ENCODE data around the gene PLEKHA8. TPM values are rescaled to one million over a fixed set of nuclear protein-coding genes. Genes with fewer than 3 reads are reported as not detected.

Gene PLEKHA8
- total RNA-seq, 2 experiments from 2014 or later = 11.0 to 31.7 TPM

DNA sequence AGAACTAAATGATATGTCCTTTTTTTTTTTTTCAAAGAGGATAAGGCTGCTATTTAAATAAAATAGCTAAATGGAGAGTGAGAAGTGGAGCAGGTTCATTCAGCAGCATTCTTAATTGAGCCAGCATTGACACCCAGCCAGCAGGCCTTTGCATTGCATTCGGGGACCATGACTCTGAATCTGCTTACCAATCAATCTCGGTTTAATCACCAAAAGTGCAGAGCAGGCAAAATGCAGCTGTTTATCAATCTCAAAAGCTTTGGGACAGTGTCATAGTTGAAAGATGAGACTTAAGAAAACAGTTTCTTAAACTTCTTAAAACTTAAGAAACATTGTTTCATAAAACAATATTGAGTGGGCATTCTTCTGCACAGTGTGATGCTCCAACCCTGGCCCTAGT, 51.7 kb downstream of the PLEKHA8 start:
- Histone ChIP-seq H3K9me3 (ENCODE audit: low read length) (no peaks in the 10 kb centered on the region), H3K27ac (ENCODE audit: low read depth, low read length, poor library complexity, severe bottlenecking) (no peak overlapping the region), H3K4me2 (ENCODE audit: low read length) (no peak overlapping the region), H2AFZ (ENCODE audit: low read length) (no peak overlapping the region), H4K20me1 (ENCODE audit: insufficient read depth, low read length) (no peaks in the 10 kb centered on the region), H3K36me3 (ENCODE audit: insufficient read depth, low read length) (peaks cover 8% of the 10 kb centered on the region; the same call in 1 of the 2 replicates), H3K9me2 (ENCODE audit: insufficient read depth, low read length) (no peaks in the 10 kb centered on the region), H3K4me3 (ENCODE audit: low read depth, low read length, poor library complexity, severe bottlenecking) (no peak overlapping the region), H3K4me1 (ENCODE audit: insufficient read depth, low read length, poor library complexity, severe bottlenecking) (no peaks in the 10 kb centered on the region), H3K79me2 (ENCODE audit: insufficient read depth, low read depth, low read length) (no peaks in the 10 kb centered on the region)
- no TSS peak for BruUV-seq (replicated peaks)
- TF ChIP-seq CTCF (conservative IDR thresholded peaks at IDR 0.05; ENCODE audit: low read length) (no peak), EZH2phosphoT487 (IDR thresholded peaks at IDR 0.05; ENCODE audit: borderline replicate concordance, low read depth, low read length) (no peak)
- no peak for DNase-seq (ENCODE audit: low spot score)
- ChIA-PET POLR2A (interaction anchor here (0.5 kb wide), 1 partner anchor 26 kb away, joined by 3 read pairs; no protein-coding TSS in a partner anchor), CTCF (ENCODE audit: unreplicated experiment) (no interaction called here)
- intact Hi-C loops (cut with micrococcal nuclease; ENCODE audit: unreplicated experiment) = no loop called here

DNA sequence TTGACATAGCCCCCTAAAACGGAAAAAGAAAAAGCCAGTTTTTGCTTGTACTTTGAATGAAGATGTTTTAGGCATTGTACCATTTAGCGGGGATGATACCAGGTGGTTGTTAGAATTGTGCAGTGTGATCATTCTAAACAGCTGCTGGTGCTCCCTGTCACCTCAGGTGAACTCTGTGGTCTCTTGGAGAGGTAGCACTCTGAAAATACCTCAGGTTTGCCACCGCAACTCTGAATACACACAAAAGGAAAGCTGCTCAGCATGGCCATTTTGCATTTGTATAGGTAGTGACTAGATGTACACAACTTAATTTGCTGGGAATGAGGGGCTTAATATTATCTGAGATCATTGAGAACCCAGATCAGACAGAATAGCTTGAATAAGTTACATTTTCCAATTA, 52.6 kb downstream of the PLEKHA8 start:
- peaks cover 8% of the 10 kb centered on the region; the same call in 1 of the 2 replicates for H3K36me3 ChIP-seq (ENCODE audit: insufficient read depth, low read length)
- H4K20me1 ChIP-seq (ENCODE audit: insufficient read depth, low read length) = no peaks in the 10 kb centered on the region
- H3K9me3 ChIP-seq (ENCODE audit: low read length) = no peaks in the 10 kb centered on the region
- no peak overlapping the region for H3K4me3 ChIP-seq (ENCODE audit: low read depth, low read length, poor library complexity, severe bottlenecking)
- no peak overlapping the region for H3K4me2 ChIP-seq (ENCODE audit: low read length)
- no peaks in the 10 kb centered on the region for H3K79me2 ChIP-seq (ENCODE audit: insufficient read depth, low read depth, low read length)
- CTCF ChIA-PET (ENCODE audit: unreplicated experiment) = no interaction called here
- intact Hi-C loops (cut with micrococcal nuclease; ENCODE audit: unreplicated experiment) = no loop called here
- no TSS peak for BruUV-seq (replicated peaks)
- DNase-seq (ENCODE audit: low spot score) = no peak
- no peak overlapping the region for H2AFZ ChIP-seq (ENCODE audit: low read length)
- POLR2A ChIA-PET = interaction anchor here (1.0 to 1.6 kb wide), 2 partner anchors 11 to 19 kb away, joined by 3 to 4 read pairs; no protein-coding TSS in a partner anchor
- H3K9me2 ChIP-seq (ENCODE audit: insufficient read depth, low read length) = no peaks in the 10 kb centered on the region
- H3K27ac ChIP-seq (ENCODE audit: low read depth, low read length, poor library complexity, severe bottlenecking) = no peak overlapping the region
- no peak for TF ChIP-seq EZH2phosphoT487 (IDR thresholded peaks at IDR 0.05; ENCODE audit: borderline replicate concordance, low read depth, low read length)
- no peak for TF ChIP-seq CTCF (conservative IDR thresholded peaks at IDR 0.05; ENCODE audit: low read length)
- no peaks in the 10 kb centered on the region for H3K4me1 ChIP-seq (ENCODE audit: insufficient read depth, low read length, poor library complexity, severe bottlenecking)

DNA sequence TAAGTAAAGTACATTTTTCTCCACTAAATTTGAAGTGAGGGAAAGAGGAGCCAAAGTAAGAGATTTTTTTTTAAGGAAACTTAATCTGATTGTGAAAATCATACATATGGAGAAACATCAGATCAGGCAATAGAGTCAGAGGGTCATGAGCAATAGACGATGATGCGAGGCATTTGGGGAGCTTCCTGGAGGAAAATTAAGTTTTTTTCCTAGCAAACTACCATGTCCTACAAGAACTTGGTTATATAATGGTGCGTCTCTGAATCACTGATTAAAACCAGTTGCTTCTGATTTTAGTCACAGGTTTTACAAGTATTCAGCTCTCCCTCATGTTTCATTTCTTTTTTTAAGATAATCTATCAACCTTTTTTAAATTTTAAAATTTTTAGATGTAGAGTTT, 54.5 kb downstream of the PLEKHA8 start:
- TF ChIP-seq CTCF (conservative IDR thresholded peaks at IDR 0.05; ENCODE audit: low read length) = no peak
- TF ChIP-seq EZH2phosphoT487 (IDR thresholded peaks at IDR 0.05; ENCODE audit: borderline replicate concordance, low read depth, low read length) = no peak
- intact Hi-C loops (cut with micrococcal nuclease; ENCODE audit: unreplicated experiment) = no loop called here
- CTCF ChIA-PET (ENCODE audit: unreplicated experiment) = no interaction called here

More for the DNA sequence above, 54.5 kb downstream of the PLEKHA8 start:
- BruUV-seq (replicated peaks) = no TSS peak
- no peaks in the 10 kb centered on the region for H3K9me2 ChIP-seq (ENCODE audit: insufficient read depth, low read length)
- no peak overlapping the region for H3K27ac ChIP-seq (ENCODE audit: low read depth, low read length, poor library complexity, severe bottlenecking)
- H3K4me2 ChIP-seq (ENCODE audit: low read length) = no peak overlapping the region
- H3K4me1 ChIP-seq (ENCODE audit: insufficient read depth, low read length, poor library complexity, severe bottlenecking) = no peaks in the 10 kb centered on the region
- DNase-seq (ENCODE audit: low spot score) = no peak
- H3K4me3 ChIP-seq (ENCODE audit: low read depth, low read length, poor library complexity, severe bottlenecking) = no peak overlapping the region
- peaks cover 8% of the 10 kb centered on the region; the same call in 1 of the 2 replicates for H3K36me3 ChIP-seq (ENCODE audit: insufficient read depth, low read length)
- H3K9me3 ChIP-seq (ENCODE audit: low read length) = no peaks in the 10 kb centered on the region
- no peaks in the 10 kb centered on the region for H4K20me1 ChIP-seq (ENCODE audit: insufficient read depth, low read length)
- H2AFZ ChIP-seq (ENCODE audit: low read length) = no peak overlapping the region
- POLR2A ChIA-PET = interaction anchor here (0.8 to 1.4 kb wide), 4 partner anchors 9 to 1638 kb away, joined by 3 read pairs; no protein-coding TSS in a partner anchor
- no peaks in the 10 kb centered on the region for H3K79me2 ChIP-seq (ENCODE audit: insufficient read depth, low read depth, low read length)
